Neural cell (in vitro differentiated cells): ENCODE results near the gene TLE1.

ENCODE experiments used
- CTCF ChIP-seq: fragments of 450-650 bp; IDR thresholded peaks from 2 replicates; pipeline ENCODE4 v1.5.1; 2014; ENCODE audit warnings: antibody characterized with exemption, mild to moderate bottlenecking, moderate library complexity; ENCODE audit not compliant: poor library complexity, severe bottlenecking
- RAD21 ChIP-seq: fragments of 450-650 bp; conservative IDR thresholded peaks from 2 replicates; pipeline ENCODE4 v1.6.1; 2014; ENCODE audit warnings: antibody characterized with exemption, mild to moderate bottlenecking, moderate library complexity

GRCh38 chr9:81669041-81669651, 20.2 kb downstream of the TLE1 start:
- TF ChIP-seq CTCF (no peak), RAD21 (no peak)
